ENCODE data around the gene PELI2.

Gene PELI2

GRCh38 chr14:56197150-56197549, 78.9 kb downstream of the PELI2 start:
- TF ChIP-seq TCF4 (CRISPR knock-in tag; IDR thresholded peaks at IDR 0.05; ENCODE audit: borderline replicate concordance) (no peak), POU6F1 (CRISPR knock-in tag; IDR thresholded peaks at IDR 0.05; ENCODE audit: borderline replicate concordance, low read depth) (no peak), CREB5 (CRISPR knock-in tag; IDR thresholded peaks at IDR 0.05; ENCODE audit: low read depth) (no peak), RARB (CRISPR knock-in tag; IDR thresholded peaks at IDR 0.05) (no peak), ESRRG (CRISPR knock-in tag; IDR thresholded peaks at IDR 0.05) (no peak), CSDC2 (CRISPR knock-in tag; IDR thresholded peaks at IDR 0.05) (no peak), BACH2 (CRISPR knock-in tag; IDR thresholded peaks at IDR 0.05; ENCODE audit: borderline replicate concordance) (no peak), PPARA (CRISPR knock-in tag; IDR thresholded peaks at IDR 0.05; ENCODE audit: borderline replicate concordance) (no peak), OSR1 (CRISPR knock-in tag; IDR thresholded peaks at IDR 0.05) (no peak), ARNTL (CRISPR knock-in tag; IDR thresholded peaks at IDR 0.05; ENCODE audit: borderline replicate concordance, low read depth) (no peak), ZC3H10 (CRISPR knock-in tag; IDR thresholded peaks at IDR 0.05) (no peak), ZNF565 (CRISPR knock-in tag; conservative IDR thresholded peaks at IDR 0.05; ENCODE audit: low read depth) (no peak), ZNF8 (CRISPR knock-in tag; IDR thresholded peaks at IDR 0.05) (no peak), ZFP3 (CRISPR knock-in tag; IDR thresholded peaks at IDR 0.05) (no peak), PATZ1 (CRISPR knock-in tag; IDR thresholded peaks at IDR 0.05; ENCODE audit: borderline replicate concordance) (no peak), ZFP30 (CRISPR knock-in tag; IDR thresholded peaks at IDR 0.05) (no peak), ZNF70 (CRISPR knock-in tag; IDR thresholded peaks at IDR 0.05) (no peak), SNAI2 (CRISPR knock-in tag; IDR thresholded peaks at IDR 0.05) (no peak), TOX (CRISPR knock-in tag; IDR thresholded peaks at IDR 0.05; ENCODE audit: borderline replicate concordance) (no peak), TSHZ2 (CRISPR knock-in tag; IDR thresholded peaks at IDR 0.05) (no peak)
- no peak for ATAC-seq

- no peak for ATAC-seq
- no peak for TF ChIP-seq TOX (CRISPR knock-in tag; IDR thresholded peaks at IDR 0.05; ENCODE audit: borderline replicate concordance)
- TF ChIP-seq BACH2 (CRISPR knock-in tag; IDR thresholded peaks at IDR 0.05; ENCODE audit: borderline replicate concordance), result no peak
- no peak for TF ChIP-seq CREB5 (CRISPR knock-in tag; IDR thresholded peaks at IDR 0.05; ENCODE audit: low read depth)
- no peak for TF ChIP-seq CSDC2 (CRISPR knock-in tag; IDR thresholded peaks at IDR 0.05)
- TF ChIP-seq GLIS3 (CRISPR knock-in tag; IDR thresholded peaks at IDR 0.05), result no peak
- TF ChIP-seq OSR1 (CRISPR knock-in tag; IDR thresholded peaks at IDR 0.05), result no peak
- no peak for TF ChIP-seq ZFP3 (CRISPR knock-in tag; IDR thresholded peaks at IDR 0.05)
Measured at GRCh38 chr14:56198438-56198837, 80.2 kb downstream of the PELI2 start.

Measured in SK-N-SH treated with all-trans-retinoic acid at 6 μM for 48 hours (cell line).